ENCODE measurements around the gene NEB.
"Not testable (repeated sequence)": the region's sequence is repeated elsewhere in the genome, so short reads cannot be mapped to it uniquely, and the experiment has no call there.

Gene NEB

DNA sequence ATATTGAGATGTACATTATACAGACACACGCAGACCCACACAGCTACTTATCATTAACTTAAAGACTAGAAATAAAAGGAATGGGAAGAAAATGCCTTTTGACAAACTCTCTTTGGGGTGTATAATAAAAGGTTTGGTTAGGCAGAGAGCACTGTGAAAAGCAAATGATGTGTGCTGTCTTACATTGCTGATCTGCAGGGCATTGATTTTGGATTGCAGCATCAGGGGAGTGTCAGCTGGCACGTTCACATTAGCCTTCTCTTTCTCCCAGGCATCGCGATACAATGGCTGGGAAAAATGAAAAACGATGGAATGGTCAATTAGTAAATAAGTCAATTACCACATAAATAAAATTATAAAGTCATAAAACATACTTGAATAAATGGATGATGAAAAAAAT, 153.0 kb downstream of the NEB start:
- H3K4me3 Mint-ChIP-seq; H3K27me3 Mint-ChIP-seq; H3K27ac Mint-ChIP-seq; H3K36me3 Mint-ChIP-seq; DNase-seq (ENCODE audit: low spot score in 2 of 2); H3K9me3 Mint-ChIP-seq; ATAC-seq (ENCODE audit: low read depth); H3K4me1 Mint-ChIP-seq: not testable (repeated sequence)

- H3K27ac Mint-ChIP-seq; ATAC-seq (ENCODE audit: low read depth): not testable (repeated sequence)
These were observed 153.6 kb downstream of the NEB start for GRCh38 chr2:151580697-151581096.

DNA sequence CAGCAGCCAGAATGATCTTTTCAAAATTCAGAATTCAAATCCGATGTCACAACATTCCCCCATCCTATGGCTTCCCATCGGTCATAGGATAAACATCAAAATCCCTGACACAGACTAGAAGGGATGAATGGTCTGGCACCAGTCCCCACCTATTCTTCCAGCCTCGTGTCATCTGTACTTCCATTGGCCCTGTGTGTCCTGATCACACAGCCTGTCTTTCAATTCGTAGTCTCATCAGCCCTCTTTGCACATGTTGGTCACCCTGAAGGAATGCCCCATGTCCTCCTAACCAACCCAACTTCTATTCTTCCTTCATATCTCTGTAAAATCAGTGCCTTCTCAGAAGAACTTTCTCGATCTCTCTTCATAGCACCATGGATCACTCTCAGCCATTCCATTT, 157.2 kb downstream of the NEB start:
- Mint-ChIP-seq H3K4me3 (no peak overlapping the region), H3K27ac (no peak overlapping the region), H3K36me3 (peaks cover 5% of the 10 kb centered on the region), H3K9me3 (no peaks in the 10 kb centered on the region), H3K4me1 (no peaks in the 10 kb centered on the region), H3K27me3 (peaks cover 2% of the 10 kb centered on the region)
- DNase-seq (ENCODE audit: low spot score in 2 of 2) (no peak), ATAC-seq (ENCODE audit: low read depth) (no peak)

More at GRCh38 chr2:151580697-151581096, 153.6 kb downstream of the NEB start:
- H3K4me3 Mint-ChIP-seq; H3K27me3 Mint-ChIP-seq; H3K4me1 Mint-ChIP-seq; H3K9me3 Mint-ChIP-seq; H3K36me3 Mint-ChIP-seq; DNase-seq (ENCODE audit: low spot score in 2 of 2): not testable (repeated sequence)

GRCh38 chr2:151576080-151576479, 158.2 kb downstream of the NEB start:
- ATAC-seq (ENCODE audit: low read depth) (no peak), DNase-seq (ENCODE audit: low spot score in 2 of 2) (no peak)
- H3K27me3 Mint-ChIP-seq = peaks cover 2% of the 10 kb centered on the region
- H3K9me3 Mint-ChIP-seq = no peaks in the 10 kb centered on the region
- H3K4me3 Mint-ChIP-seq = no peak overlapping the region
- H3K36me3 Mint-ChIP-seq = peaks cover 5% of the 10 kb centered on the region
- H3K27ac Mint-ChIP-seq = no peak overlapping the region
- H3K4me1 Mint-ChIP-seq = no peaks in the 10 kb centered on the region

DNA sequence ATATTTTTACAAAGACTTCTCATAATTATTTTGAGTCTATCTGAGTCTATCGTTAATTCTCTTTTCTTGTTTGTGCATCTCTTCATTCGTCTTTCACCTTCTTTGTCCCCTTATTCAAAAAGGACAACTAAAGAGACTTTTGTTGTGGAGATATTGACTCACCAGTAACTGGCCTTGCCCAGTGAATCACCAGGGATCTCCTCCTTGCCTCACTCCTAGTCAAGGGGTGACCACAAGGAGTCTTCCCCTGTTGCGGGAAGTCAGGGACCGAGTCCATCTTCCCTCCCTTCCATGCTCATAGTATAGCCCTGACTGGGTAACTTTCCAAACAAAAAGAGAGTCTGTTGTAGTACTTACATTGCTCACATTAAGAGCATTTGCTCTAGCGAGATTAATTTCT, 158.9 kb downstream of the NEB start:
- Mint-ChIP-seq H3K36me3 (peaks cover 5% of the 10 kb centered on the region), H3K4me3 (no peak overlapping the region)

GRCh38 chr2:151570191-151570590, 164.1 kb downstream of the NEB start:
- no peaks in the 10 kb centered on the region for H3K4me1 Mint-ChIP-seq
- no peaks in the 10 kb centered on the region for H3K9me3 Mint-ChIP-seq
- H3K27me3 Mint-ChIP-seq = no peaks in the 10 kb centered on the region
- ATAC-seq (ENCODE audit: low read depth) (no peak), DNase-seq (ENCODE audit: low spot score in 2 of 2) (no peak)
- H3K36me3 Mint-ChIP-seq = peaks cover 3% of the 10 kb centered on the region
- H3K4me3 Mint-ChIP-seq = no peak overlapping the region
- no peak overlapping the region for H3K27ac Mint-ChIP-seq

More for the DNA sequence above, 158.9 kb downstream of the NEB start:
- H3K27me3 Mint-ChIP-seq = peaks cover 2% of the 10 kb centered on the region
- H3K4me1 Mint-ChIP-seq = no peaks in the 10 kb centered on the region
- ATAC-seq (ENCODE audit: low read depth) (no peak), DNase-seq (ENCODE audit: low spot score in 2 of 2) (no peak)
- H3K9me3 Mint-ChIP-seq = no peaks in the 10 kb centered on the region
- no peak overlapping the region for H3K27ac Mint-ChIP-seq

GRCh38 chr2:151569167-151569566, 165.1 kb downstream of the NEB start:
- DNase-seq (ENCODE audit: low spot score in 2 of 2) (no peak), ATAC-seq (ENCODE audit: low read depth) (no peak)
- no peaks in the 10 kb centered on the region for H3K27me3 Mint-ChIP-seq
- H3K4me3 Mint-ChIP-seq = no peak overlapping the region
- peaks cover 3% of the 10 kb centered on the region for H3K36me3 Mint-ChIP-seq
- no peak overlapping the region for H3K27ac Mint-ChIP-seq
- no peaks in the 10 kb centered on the region for H3K4me1 Mint-ChIP-seq
- no peaks in the 10 kb centered on the region for H3K9me3 Mint-ChIP-seq

DNA sequence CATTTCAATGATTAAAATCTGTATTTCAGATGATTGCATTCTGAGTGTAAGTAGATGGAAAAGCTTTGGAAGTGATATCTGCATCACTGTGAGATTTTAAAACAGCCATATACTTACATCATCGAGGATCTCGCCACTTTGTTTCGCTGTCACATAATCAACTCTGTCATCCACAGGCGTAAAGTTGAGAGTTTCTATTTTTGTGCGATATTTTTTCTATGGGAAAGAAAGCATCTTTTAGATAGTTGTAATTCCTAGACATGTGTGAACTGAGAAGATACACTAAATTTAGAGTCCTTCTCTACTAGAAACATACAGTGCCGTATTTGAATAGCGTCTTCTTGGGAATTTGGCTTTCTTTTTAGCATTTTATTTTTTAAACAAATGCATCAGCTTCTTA, 165.8 kb downstream of the NEB start:
- Mint-ChIP-seq H3K9me3 (no peaks in the 10 kb centered on the region), H3K27me3 (no peaks in the 10 kb centered on the region), H3K4me1 (no peaks in the 10 kb centered on the region), H3K27ac (no peak overlapping the region), H3K4me3 (no peak overlapping the region), H3K36me3 (peaks cover 3% of the 10 kb centered on the region)
- DNase-seq (ENCODE audit: low spot score in 2 of 2) (no peak), ATAC-seq (ENCODE audit: low read depth) (no peak)

DNA sequence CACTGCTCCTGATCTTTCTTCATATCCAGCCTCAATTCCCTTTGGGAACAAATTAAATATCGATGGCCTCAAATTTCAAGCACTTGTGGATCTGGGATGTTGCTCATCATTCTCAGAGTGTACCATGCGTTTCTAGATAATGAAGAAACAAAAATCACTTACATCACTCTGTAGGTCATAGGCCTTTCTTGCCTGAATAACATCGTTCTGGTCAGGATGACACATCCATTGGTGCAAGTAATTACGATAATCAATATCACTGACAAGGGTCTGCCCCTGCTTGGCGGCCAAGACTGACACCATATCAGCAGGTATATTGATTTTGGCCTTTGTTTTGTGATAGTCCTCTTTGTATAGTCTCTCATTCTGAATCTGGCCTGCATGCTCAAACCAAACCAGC, 167.3 kb downstream of the NEB start:
- Mint-ChIP-seq H3K27me3 (no peaks in the 10 kb centered on the region), H3K27ac (no peak overlapping the region), H3K4me3 (no peak overlapping the region), H3K4me1 (no peaks in the 10 kb centered on the region), H3K9me3 (no peaks in the 10 kb centered on the region), H3K36me3 (peaks cover 3% of the 10 kb centered on the region)
- ATAC-seq (ENCODE audit: low read depth) = no peak
- DNase-seq (ENCODE audit: low spot score in 2 of 2) = no peak

GRCh38 chr2:151562398-151562797, 171.9 kb downstream of the NEB start:
- Mint-ChIP-seq H3K27ac (no peak overlapping the region), H3K4me3 (no peak overlapping the region), H3K4me1 (peaks cover 5% of the 10 kb centered on the region), H3K9me3 (no peaks in the 10 kb centered on the region), H3K36me3 (peaks cover 5% of the 10 kb centered on the region), H3K27me3 (no peaks in the 10 kb centered on the region)
- ATAC-seq (ENCODE audit: low read depth) (no peak), DNase-seq (ENCODE audit: low spot score in 2 of 2) (no peak)

- DNase-seq (ENCODE audit: low spot score in 2 of 2) = no peak
- no peaks in the 10 kb centered on the region for H3K27me3 Mint-ChIP-seq
- H3K4me3 Mint-ChIP-seq = no peak overlapping the region
- peaks cover 5% of the 10 kb centered on the region for H3K4me1 Mint-ChIP-seq
- peaks cover 3% of the 10 kb centered on the region for H3K36me3 Mint-ChIP-seq
- H3K9me3 Mint-ChIP-seq = no peaks in the 10 kb centered on the region
- no peak for ATAC-seq (ENCODE audit: low read depth)
- no peak overlapping the region for H3K27ac Mint-ChIP-seq
These were observed 174.0 kb downstream of the NEB start for GRCh38 chr2:151560289-151560688.

GRCh38 chr2:151559431-151559830, 174.8 kb downstream of the NEB start:
- not testable (repeated sequence) for ATAC-seq (ENCODE audit: low read depth); DNase-seq (ENCODE audit: low spot score in 2 of 2); H3K4me1 Mint-ChIP-seq; H3K27me3 Mint-ChIP-seq; H3K36me3 Mint-ChIP-seq; H3K9me3 Mint-ChIP-seq; H3K27ac Mint-ChIP-seq; H3K4me3 Mint-ChIP-seq

- H3K36me3 Mint-ChIP-seq; H3K4me3 Mint-ChIP-seq; H3K27me3 Mint-ChIP-seq; H3K27ac Mint-ChIP-seq; H3K9me3 Mint-ChIP-seq; ATAC-seq (ENCODE audit: low read depth); DNase-seq (ENCODE audit: low spot score in 2 of 2); H3K4me1 Mint-ChIP-seq: not testable (repeated sequence)
These were observed 176.4 kb downstream of the NEB start for GRCh38 chr2:151557883-151558282.

DNA sequence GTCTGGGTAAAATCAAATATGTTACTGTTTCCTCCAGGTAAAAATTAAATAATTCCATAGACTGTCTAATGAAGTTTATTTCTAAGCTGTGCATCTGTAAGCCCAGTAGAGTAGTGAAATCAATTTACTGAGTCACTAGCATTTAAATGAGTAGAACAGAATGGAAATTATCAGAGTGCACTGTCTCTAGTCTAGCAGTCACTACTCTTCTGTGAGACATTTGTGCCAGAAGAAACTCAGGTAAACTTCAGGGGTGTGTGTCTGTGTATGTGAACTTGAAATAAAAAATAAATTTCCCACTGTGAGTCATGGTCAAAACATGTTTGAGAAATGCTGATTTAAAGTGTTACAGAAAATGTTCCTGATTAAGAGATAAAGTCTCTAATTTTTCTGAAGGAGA, 178.2 kb downstream of the NEB start:
- no peaks in the 10 kb centered on the region for H3K27me3 Mint-ChIP-seq
- H3K4me1 Mint-ChIP-seq = peaks cover 5% of the 10 kb centered on the region
- no peak overlapping the region for H3K4me3 Mint-ChIP-seq
- H3K9me3 Mint-ChIP-seq = no peaks in the 10 kb centered on the region
- DNase-seq (ENCODE audit: low spot score in 2 of 2) = no peak
- ATAC-seq (ENCODE audit: low read depth) = no peak
- peaks cover 7% of the 10 kb centered on the region for H3K36me3 Mint-ChIP-seq
- no peak overlapping the region for H3K27ac Mint-ChIP-seq

DNA sequence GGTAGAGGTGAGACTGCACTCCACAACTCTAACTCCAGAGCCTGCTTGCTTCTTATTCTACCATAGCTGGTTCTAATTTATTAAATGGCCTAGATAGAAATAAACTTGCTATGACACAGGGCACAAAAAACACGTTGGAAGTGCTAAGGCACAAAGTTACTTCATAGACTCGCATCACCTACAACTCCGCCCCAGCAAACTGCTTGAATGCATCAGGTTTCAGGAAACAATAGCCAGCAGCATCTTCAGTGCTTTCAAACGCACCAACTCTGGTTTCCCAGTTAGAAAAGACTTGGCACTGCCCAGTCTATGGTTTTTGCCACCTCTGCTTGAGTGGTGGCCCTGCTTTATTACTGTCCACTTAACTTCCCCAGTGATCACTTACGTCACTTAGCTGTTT, 182.0 kb downstream of the NEB start:
- Mint-ChIP-seq H3K27me3 (no peaks in the 10 kb centered on the region), H3K4me3 (no peak overlapping the region), H3K36me3 (peaks cover 8% of the 10 kb centered on the region), H3K9me3 (no peaks in the 10 kb centered on the region), H3K27ac (no peak overlapping the region), H3K4me1 (no peaks in the 10 kb centered on the region)
- ATAC-seq (ENCODE audit: low read depth) (no peak), DNase-seq (ENCODE audit: low spot score in 2 of 2) (no peak)

DNA sequence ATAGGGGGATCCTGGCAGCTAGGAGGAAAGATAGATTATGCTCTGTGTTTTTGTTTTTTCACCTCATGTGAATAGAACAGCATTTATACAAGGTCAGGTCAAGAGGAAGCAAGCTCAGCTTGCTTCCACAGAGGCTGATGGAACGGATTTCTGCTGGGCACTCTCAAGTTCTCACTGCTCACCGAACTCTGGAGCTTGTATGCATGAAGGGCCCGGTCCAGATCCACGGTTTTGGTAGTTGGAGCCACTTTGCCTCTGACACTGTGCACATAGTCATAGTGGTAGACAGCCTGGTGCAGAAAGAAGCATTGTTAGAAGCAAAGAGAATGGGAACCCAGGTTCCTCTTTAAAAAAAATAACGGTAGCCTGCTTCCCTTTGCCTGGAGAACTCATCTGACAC, 182.7 kb downstream of the NEB start:
- no peaks in the 10 kb centered on the region for H3K4me1 Mint-ChIP-seq
- no peaks in the 10 kb centered on the region for H3K9me3 Mint-ChIP-seq
- DNase-seq (ENCODE audit: low spot score in 2 of 2) (no peak), ATAC-seq (ENCODE audit: low read depth) (no peak)
- H3K4me3 Mint-ChIP-seq = no peak overlapping the region
- peaks cover 10% of the 10 kb centered on the region for H3K36me3 Mint-ChIP-seq
- H3K27ac Mint-ChIP-seq = no peak overlapping the region
- H3K27me3 Mint-ChIP-seq = no peaks in the 10 kb centered on the region
